ENCODE data around the gene CXCL11. TPM values are rescaled to one million over a fixed set of nuclear protein-coding genes. Genes with fewer than 3 reads are reported as not detected.
A peak's percentile ranks its signal among the peaks of the same experiment; 100 is the strongest.

The CXCL11 gene
- polyA plus RNA-seq, 1 of the 3 experiments (the other 2 are of a cell fraction), result not detected

- TF ChIP-seq EP300 (IDR thresholded peaks at IDR 0.05; ENCODE audit: borderline replicate concordance in 1 of 2, low read depth in 1 of 2, low read length in 1 of 2) (no peak), USF1 (IDR thresholded peaks at IDR 0.05; ENCODE audit: borderline replicate concordance, low read depth) (no peak), SMC3 (IDR thresholded peaks at IDR 0.05; ENCODE audit: low read depth, low read length) (no peak), TAF1 (IDR thresholded peaks at IDR 0.05; ENCODE audit: borderline replicate concordance, low read depth, low read length) (no peak)
Observed at GRCh38 chr4:76072760-76073159, 36.9 kb upstream of the CXCL11 start (continued).

GRCh38 chr4:76067652-76068286 is 31.9 kb upstream of the CXCL11 start:
- Histone ChIP-seq H3K9ac (no peak overlapping the region), H3K4me2 (no peak overlapping the region), H3K79me2 (ENCODE audit: insufficient read depth) (no peaks in the 10 kb centered on the region), H2AFZ (ENCODE audit: low read depth) (no peak overlapping the region), H3K4me3 (ENCODE audit: low read depth in 2 of 2, low read length in 1 of 2) (no peak overlapping the region), H3K36me3 (replicated peaks in 1 of 2; ENCODE audit: control insufficient read depth in 1 of 2, insufficient read depth in 2 of 2, low read length in 1 of 2) (no peaks in the 10 kb centered on the region), H3K9me2 (no peaks in the 10 kb centered on the region), H3K27me3 (ENCODE audit: insufficient read depth) (no peaks in the 10 kb centered on the region), H3K9me3 (no peaks in the 10 kb centered on the region), H3F3A (replicated peaks; ENCODE audit: insufficient read depth) (no peaks in the 10 kb centered on the region), H4K20me1 (ENCODE audit: insufficient read depth) (no peaks in the 10 kb centered on the region), H3K27ac (ENCODE audit: low read depth in 2 of 2, low read length in 1 of 2) (no peak overlapping the region), H3K4me1 (ENCODE audit: control insufficient read depth in 1 of 2, insufficient read depth in 2 of 2, low read depth in 1 of 2, low read length in 1 of 2) (no peaks in the 10 kb centered on the region)
- WGBS (ENCODE audit: low lambda C conversion rate), result 2% methylated on average over 2 of the region's 2 CpGs
- ChIA-PET POLR2A (no interaction called here), CTCF (interaction anchor here (0.6 to 3.7 kb wide), 6 partner anchors 9 to 80 kb away, joined by 3 to 35 read pairs (median 4); no protein-coding TSS in a partner anchor)
- DNase-seq, result peak; percentile 71
- TF ChIP-seq EP300 (IDR thresholded peaks at IDR 0.05; ENCODE audit: borderline replicate concordance in 1 of 2, low read depth in 1 of 2, low read length in 1 of 2), result no peak
- TF ChIP-seq, protein P1, sequence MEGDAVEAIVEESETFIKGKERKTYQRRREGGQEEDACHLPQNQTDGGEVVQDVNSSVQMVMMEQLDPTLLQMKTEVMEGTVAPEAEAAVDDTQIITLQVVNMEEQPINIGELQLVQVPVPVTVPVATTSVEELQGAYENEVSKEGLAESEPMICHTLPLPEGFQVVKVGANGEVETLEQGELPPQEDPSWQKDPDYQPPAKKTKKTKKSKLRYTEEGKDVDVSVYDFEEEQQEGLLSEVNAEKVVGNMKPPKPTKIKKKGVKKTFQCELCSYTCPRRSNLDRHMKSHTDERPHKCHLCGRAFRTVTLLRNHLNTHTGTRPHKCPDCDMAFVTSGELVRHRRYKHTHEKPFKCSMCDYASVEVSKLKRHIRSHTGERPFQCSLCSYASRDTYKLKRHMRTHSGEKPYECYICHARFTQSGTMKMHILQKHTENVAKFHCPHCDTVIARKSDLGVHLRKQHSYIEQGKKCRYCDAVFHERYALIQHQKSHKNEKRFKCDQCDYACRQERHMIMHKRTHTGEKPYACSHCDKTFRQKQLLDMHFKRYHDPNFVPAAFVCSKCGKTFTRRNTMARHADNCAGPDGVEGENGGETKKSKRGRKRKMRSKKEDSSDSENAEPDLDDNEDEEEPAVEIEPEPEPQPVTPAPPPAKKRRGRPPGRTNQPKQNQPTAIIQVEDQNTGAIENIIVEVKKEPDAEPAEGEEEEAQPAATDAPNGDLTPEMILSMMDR (IDR thresholded peaks at IDR 0.05), result peak; percentile 95
- TF ChIP-seq RAD21 (IDR thresholded peaks at IDR 0.05; ENCODE audit: low read length), result peak; percentile 85
- peak; percentile 68 for TF ChIP-seq SMC3 (IDR thresholded peaks at IDR 0.05; ENCODE audit: low read depth, low read length)

GRCh38 chr4:76066546-76066945 is 30.7 kb upstream of the CXCL11 start:
- CTCF ChIA-PET, result interaction anchor here (0.9 to 3.7 kb wide), 6 partner anchors 11 to 72 kb away, joined by 3 to 35 read pairs (median 6); no protein-coding TSS in a partner anchor
- H3K9ac ChIP-seq, result no peak overlapping the region
- no peaks in the 10 kb centered on the region for H3K36me3 ChIP-seq (replicated peaks in 1 of 2; ENCODE audit: control insufficient read depth in 1 of 2, insufficient read depth in 2 of 2, low read length in 1 of 2)
- no peaks in the 10 kb centered on the region for H3K79me2 ChIP-seq (ENCODE audit: insufficient read depth)
- no peaks in the 10 kb centered on the region for H3F3A ChIP-seq (replicated peaks; ENCODE audit: insufficient read depth)
- no peak overlapping the region for H3K4me3 ChIP-seq (ENCODE audit: low read depth in 2 of 2, low read length in 1 of 2)
- H3K27ac ChIP-seq (ENCODE audit: low read depth in 2 of 2, low read length in 1 of 2), result no peak overlapping the region
- no peak overlapping the region for H3K4me2 ChIP-seq
- 52% methylated on average over 3 of the region's 3 CpGs for WGBS (ENCODE audit: low lambda C conversion rate)
- H4K20me1 ChIP-seq (ENCODE audit: insufficient read depth), result no peaks in the 10 kb centered on the region
- H3K27me3 ChIP-seq (ENCODE audit: insufficient read depth), result no peaks in the 10 kb centered on the region
- H3K4me1 ChIP-seq (ENCODE audit: control insufficient read depth in 1 of 2, insufficient read depth in 2 of 2, low read depth in 1 of 2, low read length in 1 of 2), result no peaks in the 10 kb centered on the region
- H3K9me2 ChIP-seq, result no peaks in the 10 kb centered on the region
- H2AFZ ChIP-seq (ENCODE audit: low read depth), result no peak overlapping the region
- DNase-seq, result no peak
- no peaks in the 10 kb centered on the region for H3K9me3 ChIP-seq
- POLR2A ChIA-PET, result no interaction called here
- TF ChIP-seq, protein P2, sequence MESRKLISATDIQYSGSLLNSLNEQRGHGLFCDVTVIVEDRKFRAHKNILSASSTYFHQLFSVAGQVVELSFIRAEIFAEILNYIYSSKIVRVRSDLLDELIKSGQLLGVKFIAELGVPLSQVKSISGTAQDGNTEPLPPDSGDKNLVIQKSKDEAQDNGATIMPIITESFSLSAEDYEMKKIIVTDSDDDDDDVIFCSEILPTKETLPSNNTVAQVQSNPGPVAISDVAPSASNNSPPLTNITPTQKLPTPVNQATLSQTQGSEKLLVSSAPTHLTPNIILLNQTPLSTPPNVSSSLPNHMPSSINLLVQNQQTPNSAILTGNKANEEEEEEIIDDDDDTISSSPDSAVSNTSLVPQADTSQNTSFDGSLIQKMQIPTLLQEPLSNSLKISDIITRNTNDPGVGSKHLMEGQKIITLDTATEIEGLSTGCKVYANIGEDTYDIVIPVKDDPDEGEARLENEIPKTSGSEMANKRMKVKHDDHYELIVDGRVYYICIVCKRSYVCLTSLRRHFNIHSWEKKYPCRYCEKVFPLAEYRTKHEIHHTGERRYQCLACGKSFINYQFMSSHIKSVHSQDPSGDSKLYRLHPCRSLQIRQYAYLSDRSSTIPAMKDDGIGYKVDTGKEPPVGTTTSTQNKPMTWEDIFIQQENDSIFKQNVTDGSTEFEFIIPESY (IDR thresholded peaks at IDR 0.05; ENCODE audit: borderline replicate concordance, low read depth), result no peak
- TF ChIP-seq JUND (IDR thresholded peaks at IDR 0.05) (no peak), RAD21 (IDR thresholded peaks at IDR 0.05; ENCODE audit: low read length) (no peak), GABPA (IDR thresholded peaks at IDR 0.05; ENCODE audit: low read depth) (no peak), TEAD4 (IDR thresholded peaks at IDR 0.05; ENCODE audit: borderline replicate concordance, insufficient read depth) (no peak), MEF2A (IDR thresholded peaks at IDR 0.05; ENCODE audit: borderline replicate concordance, low read depth) (no peak), USF1 (IDR thresholded peaks at IDR 0.05; ENCODE audit: borderline replicate concordance, low read depth) (no peak), FOXM1 (IDR thresholded peaks at IDR 0.05; ENCODE audit: low read depth) (no peak), YY1 (IDR thresholded peaks at IDR 0.05; ENCODE audit: low read depth) (no peak), ELF1 (IDR thresholded peaks at IDR 0.05) (no peak)
- TF ChIP-seq, protein P3, sequence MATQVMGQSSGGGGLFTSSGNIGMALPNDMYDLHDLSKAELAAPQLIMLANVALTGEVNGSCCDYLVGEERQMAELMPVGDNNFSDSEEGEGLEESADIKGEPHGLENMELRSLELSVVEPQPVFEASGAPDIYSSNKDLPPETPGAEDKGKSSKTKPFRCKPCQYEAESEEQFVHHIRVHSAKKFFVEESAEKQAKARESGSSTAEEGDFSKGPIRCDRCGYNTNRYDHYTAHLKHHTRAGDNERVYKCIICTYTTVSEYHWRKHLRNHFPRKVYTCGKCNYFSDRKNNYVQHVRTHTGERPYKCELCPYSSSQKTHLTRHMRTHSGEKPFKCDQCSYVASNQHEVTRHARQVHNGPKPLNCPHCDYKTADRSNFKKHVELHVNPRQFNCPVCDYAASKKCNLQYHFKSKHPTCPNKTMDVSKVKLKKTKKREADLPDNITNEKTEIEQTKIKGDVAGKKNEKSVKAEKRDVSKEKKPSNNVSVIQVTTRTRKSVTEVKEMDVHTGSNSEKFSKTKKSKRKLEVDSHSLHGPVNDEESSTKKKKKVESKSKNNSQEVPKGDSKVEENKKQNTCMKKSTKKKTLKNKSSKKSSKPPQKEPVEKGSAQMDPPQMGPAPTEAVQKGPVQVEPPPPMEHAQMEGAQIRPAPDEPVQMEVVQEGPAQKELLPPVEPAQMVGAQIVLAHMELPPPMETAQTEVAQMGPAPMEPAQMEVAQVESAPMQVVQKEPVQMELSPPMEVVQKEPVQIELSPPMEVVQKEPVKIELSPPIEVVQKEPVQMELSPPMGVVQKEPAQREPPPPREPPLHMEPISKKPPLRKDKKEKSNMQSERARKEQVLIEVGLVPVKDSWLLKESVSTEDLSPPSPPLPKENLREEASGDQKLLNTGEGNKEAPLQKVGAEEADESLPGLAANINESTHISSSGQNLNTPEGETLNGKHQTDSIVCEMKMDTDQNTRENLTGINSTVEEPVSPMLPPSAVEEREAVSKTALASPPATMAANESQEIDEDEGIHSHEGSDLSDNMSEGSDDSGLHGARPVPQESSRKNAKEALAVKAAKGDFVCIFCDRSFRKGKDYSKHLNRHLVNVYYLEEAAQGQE (IDR thresholded peaks at IDR 0.05; ENCODE audit: low read depth, low read length), result no peak
